Measurements from ENCODE around the gene CPA1.

CPA1 gene

GRCh38 chr7:130356121-130356875 lies 24.0 kb upstream of the CPA1 start:
- no peak for DNase-seq (ENCODE audit: low spot score)

GRCh38 chr7:130356876-130357611 lies 23.2 kb upstream of the CPA1 start:
- no peak for DNase-seq (ENCODE audit: low spot score)

- DNase-seq (ENCODE audit: low spot score): no peak
Measured at GRCh38 chr7:130358471-130358870, 21.8 kb upstream of the CPA1 start.

GRCh38 chr7:130359276-130359857 lies 20.9 kb upstream of the CPA1 start:
- DNase-seq (ENCODE audit: low spot score): no peak

GRCh38 chr7:130360518-130360917 lies 19.8 kb upstream of the CPA1 start:
- no peak for DNase-seq (ENCODE audit: low spot score)

GRCh38 chr7:130361681-130362080 lies 18.6 kb upstream of the CPA1 start:
- DNase-seq (ENCODE audit: low spot score): no peak

GRCh38 chr7:130362251-130362816 lies 18.0 kb upstream of the CPA1 start:
- DNase-seq (ENCODE audit: low spot score): no peak

GRCh38 chr7:130363026-130363847 lies 17.1 kb upstream of the CPA1 start:
- DNase-seq (ENCODE audit: low spot score): no peak

GRCh38 chr7:130364451-130364850 lies 15.8 kb upstream of the CPA1 start:
- no peak for DNase-seq (ENCODE audit: low spot score)

GRCh38 chr7:130365088-130365487 lies 15.2 kb upstream of the CPA1 start:
- DNase-seq (ENCODE audit: low spot score): no peak

GRCh38 chr7:130365511-130366441 lies 14.5 kb upstream of the CPA1 start:
- peak; percentile 38 for DNase-seq (ENCODE audit: low spot score)

GRCh38 chr7:130366564-130366963 lies 13.7 kb upstream of the CPA1 start:
- DNase-seq (ENCODE audit: low spot score): no peak

GRCh38 chr7:130367088-130367755 lies 13.1 kb upstream of the CPA1 start:
- no peak for DNase-seq (ENCODE audit: low spot score)

- DNase-seq (ENCODE audit: low spot score): no peak
Measured at GRCh38 chr7:130367836-130368746, 12.2 kb upstream of the CPA1 start.

- no peak for DNase-seq (ENCODE audit: low spot score)
Measured at GRCh38 chr7:130369110-130369711, 11.1 kb upstream of the CPA1 start.

- no peak for DNase-seq (ENCODE audit: low spot score)
Measured at GRCh38 chr7:130369831-130370550, 10.3 kb upstream of the CPA1 start.

GRCh38 chr7:130371046-130371445 lies 9.2 kb upstream of the CPA1 start:
- DNase-seq (ENCODE audit: low spot score): no peak

Measured in NAMALWA (cell line).